SK-N-SH treated with all-trans-retinoic acid at 6 μM for 48 hours (cell line): Measurements from ENCODE around the gene TMEM60.

Source experiments
- PATZ1 ChIP-seq: fragments of 250-450 bp; sonication (Bioruptor Pico); IDR thresholded peaks from 2 replicates; pipeline ENCODE4 v1.8.0; 2020; ENCODE audit warnings: mild to moderate bottlenecking, moderate library complexity, borderline replicate concordance
- POU6F1 ChIP-seq: fragments of 250-450 bp; sonication (Bioruptor Pico); IDR thresholded peaks from 2 replicates; pipeline ENCODE4 v1.8.0; 2021; ENCODE audit warnings: low read depth, mild to moderate bottlenecking, moderate library complexity, borderline replicate concordance
- RARB ChIP-seq: fragments of 250-450 bp; sonication (Bioruptor Pico); IDR thresholded peaks from 2 replicates; pipeline ENCODE4 v1.8.0; 2021; ENCODE audit warnings: mild to moderate bottlenecking, moderate library complexity
- SNAI2 ChIP-seq: fragments of 250-450 bp; sonication (Bioruptor Pico); IDR thresholded peaks from 2 replicates; pipeline ENCODE4 v1.5.0; 2020; ENCODE audit warnings: mild to moderate bottlenecking, moderate library complexity
- TOX ChIP-seq: fragments of 250-450 bp; sonication (Bioruptor Pico); IDR thresholded peaks from 2 replicates; pipeline ENCODE4 v1.8.0; 2021; ENCODE audit warnings: mild to moderate bottlenecking, moderate library complexity, borderline replicate concordance
- ZFP3 ChIP-seq: fragments of 250-450 bp; sonication (Bioruptor Pico); IDR thresholded peaks from 2 replicates; pipeline ENCODE4 v1.5.0; 2020; ENCODE audit warnings: mild to moderate bottlenecking, moderate library complexity
- ZNF565 ChIP-seq: fragments of 450-650 bp; formaldehyde crosslinking; conservative IDR thresholded peaks from 2 replicates; pipeline ENCODE4 v1.5.0; 2020; ENCODE audit warnings: low read depth, mild to moderate bottlenecking, moderate library complexity
- ZNF70 ChIP-seq: fragments of 450-650 bp; formaldehyde crosslinking; IDR thresholded peaks from 2 replicates; pipeline ENCODE4 v1.5.0; 2020; ENCODE audit warnings: mild to moderate bottlenecking, moderate library complexity
- ZNF8 ChIP-seq: fragments of 450-650 bp; formaldehyde crosslinking; IDR thresholded peaks from 2 replicates; pipeline ENCODE4 v1.5.0; 2020; ENCODE audit warnings: mild to moderate bottlenecking, moderate library complexity

- TF ChIP-seq TOX (CRISPR knock-in tag) (no peak), RARB (CRISPR knock-in tag) (no peak), ZNF565 (CRISPR knock-in tag) (no peak), POU6F1 (CRISPR knock-in tag) (no peak), PATZ1 (no peak), ZFP3 (CRISPR knock-in tag) (no peak), ZNF70 (CRISPR knock-in tag) (no peak), SNAI2 (CRISPR knock-in tag) (no peak), ZNF8 (CRISPR knock-in tag) (no peak)
Observed at GRCh38 chr7:77837966-77838365, 39.7 kb upstream of the TMEM60 start.
